ENCODE measurements around the gene UBE2J2. TPM values are rescaled to one million over a fixed set of nuclear protein-coding genes. Genes with fewer than 3 reads are reported as not detected.

The UBE2J2 gene
- total and polyA plus RNA-seq, 2 experiments from 2014 or later: 47.1 to 70.2 TPM

DNA sequence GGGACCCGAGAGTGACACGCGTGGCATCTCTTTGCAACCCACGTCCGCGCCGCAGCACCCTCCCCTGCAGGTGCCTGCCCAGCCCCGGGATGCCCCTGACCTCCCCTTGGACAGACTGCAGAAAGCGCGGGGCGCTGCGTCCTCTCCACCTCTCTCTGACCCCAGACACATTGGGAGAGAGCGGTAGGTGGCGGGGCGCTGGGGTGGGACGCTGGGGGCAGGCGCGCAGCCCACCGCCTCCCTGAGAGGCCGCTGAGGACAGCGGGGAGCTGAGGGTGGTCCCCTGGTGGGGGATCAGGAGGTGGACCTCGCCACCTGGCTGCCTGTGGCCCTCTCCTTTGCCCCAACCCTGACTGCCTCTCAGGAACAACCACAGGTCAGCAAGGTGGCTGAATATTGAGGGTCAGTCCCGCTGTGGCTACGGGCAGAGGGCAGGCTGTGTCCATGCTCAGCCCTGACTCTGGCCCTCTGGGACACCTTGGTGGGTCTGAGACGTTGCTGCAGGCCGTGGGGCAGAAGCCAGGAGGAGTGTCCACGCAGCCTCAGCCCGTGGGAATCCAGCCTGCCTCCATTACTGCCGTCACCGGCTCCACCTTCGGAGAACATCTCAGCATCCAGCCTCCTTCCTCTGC is 761 bp upstream of the UBE2J2 start (continued):
- TF ChIP-seq, protein P1, sequence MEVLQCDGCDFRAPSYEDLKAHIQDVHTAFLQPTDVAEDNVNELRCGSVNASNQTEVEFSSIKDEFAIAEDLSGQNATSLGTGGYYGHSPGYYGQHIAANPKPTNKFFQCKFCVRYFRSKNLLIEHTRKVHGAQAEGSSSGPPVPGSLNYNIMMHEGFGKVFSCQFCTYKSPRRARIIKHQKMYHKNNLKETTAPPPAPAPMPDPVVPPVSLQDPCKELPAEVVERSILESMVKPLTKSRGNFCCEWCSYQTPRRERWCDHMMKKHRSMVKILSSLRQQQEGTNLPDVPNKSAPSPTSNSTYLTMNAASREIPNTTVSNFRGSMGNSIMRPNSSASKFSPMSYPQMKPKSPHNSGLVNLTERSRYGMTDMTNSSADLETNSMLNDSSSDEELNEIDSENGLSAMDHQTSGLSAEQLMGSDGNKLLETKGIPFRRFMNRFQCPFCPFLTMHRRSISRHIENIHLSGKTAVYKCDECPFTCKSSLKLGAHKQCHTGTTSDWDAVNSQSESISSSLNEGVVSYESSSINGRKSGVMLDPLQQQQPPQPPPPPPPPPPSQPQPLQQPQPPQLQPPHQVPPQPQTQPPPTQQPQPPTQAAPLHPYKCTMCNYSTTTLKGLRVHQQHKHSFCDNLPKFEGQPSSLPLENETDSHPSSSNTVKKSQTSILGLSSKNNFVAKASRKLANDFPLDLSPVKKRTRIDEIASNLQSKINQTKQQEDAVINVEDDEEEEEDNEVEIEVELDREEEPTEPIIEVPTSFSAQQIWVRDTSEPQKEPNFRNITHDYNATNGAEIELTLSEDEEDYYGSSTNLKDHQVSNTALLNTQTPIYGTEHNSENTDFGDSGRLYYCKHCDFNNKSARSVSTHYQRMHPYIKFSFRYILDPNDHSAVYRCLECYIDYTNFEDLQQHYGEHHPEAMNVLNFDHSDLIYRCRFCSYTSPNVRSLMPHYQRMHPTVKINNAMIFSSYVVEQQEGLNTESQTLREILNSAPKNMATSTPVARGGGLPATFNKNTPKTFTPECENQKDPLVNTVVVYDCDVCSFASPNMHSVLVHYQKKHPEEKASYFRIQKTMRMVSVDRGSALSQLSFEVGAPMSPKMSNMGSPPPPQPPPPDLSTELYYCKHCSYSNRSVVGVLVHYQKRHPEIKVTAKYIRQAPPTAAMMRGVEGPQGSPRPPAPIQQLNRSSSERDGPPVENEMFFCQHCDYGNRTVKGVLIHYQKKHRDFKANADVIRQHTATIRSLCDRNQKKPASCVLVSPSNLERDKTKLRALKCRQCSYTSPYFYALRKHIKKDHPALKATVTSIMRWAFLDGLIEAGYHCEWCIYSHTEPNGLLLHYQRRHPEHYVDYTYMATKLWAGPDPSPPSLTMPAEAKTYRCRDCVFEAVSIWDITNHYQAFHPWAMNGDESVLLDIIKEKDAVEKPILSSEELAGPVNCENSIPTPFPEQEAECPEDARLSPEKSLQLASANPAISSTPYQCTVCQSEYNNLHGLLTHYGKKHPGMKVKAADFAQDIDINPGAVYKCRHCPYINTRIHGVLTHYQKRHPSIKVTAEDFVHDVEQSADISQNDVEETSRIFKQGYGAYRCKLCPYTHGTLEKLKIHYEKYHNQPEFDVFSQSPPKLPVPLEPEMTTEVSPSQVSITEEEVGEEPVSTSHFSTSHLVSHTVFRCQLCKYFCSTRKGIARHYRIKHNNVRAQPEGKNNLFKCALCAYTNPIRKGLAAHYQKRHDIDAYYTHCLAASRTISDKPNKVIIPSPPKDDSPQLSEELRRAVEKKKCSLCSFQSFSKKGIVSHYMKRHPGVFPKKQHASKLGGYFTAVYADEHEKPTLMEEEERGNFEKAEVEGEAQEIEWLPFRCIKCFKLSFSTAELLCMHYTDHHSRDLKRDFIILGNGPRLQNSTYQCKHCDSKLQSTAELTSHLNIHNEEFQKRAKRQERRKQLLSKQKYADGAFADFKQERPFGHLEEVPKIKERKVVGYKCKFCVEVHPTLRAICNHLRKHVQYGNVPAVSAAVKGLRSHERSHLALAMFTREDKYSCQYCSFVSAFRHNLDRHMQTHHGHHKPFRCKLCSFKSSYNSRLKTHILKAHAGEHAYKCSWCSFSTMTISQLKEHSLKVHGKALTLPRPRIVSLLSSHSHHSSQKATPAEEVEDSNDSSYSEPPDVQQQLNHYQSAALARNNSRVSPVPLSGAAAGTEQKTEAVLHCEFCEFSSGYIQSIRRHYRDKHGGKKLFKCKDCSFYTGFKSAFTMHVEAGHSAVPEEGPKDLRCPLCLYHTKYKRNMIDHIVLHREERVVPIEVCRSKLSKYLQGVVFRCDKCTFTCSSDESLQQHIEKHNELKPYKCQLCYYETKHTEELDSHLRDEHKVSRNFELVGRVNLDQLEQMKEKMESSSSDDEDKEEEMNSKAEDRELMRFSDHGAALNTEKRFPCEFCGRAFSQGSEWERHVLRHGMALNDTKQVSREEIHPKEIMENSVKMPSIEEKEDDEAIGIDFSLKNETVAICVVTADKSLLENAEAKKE (CRISPR knock-in tag; IDR thresholded peaks at IDR 0.05): no peak
- TF ChIP-seq ZNF331 (CRISPR knock-in tag; IDR thresholded peaks at IDR 0.05; ENCODE audit: low read depth): no peak

DNA sequence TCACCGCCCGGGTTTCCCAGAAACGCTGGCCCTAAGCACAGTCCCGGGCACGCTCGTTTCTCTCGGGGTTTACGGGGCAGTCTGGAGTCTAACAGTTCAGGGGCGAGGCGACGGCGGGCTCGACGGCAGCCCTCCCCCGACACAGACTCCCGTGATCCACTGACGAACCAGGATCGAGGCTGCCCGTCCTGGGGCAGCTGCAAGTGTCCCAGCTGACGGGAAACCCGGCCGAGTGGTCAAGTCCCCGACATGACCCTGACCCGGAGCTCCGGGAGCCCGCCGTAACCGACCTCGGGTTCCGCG is 494 bp downstream of the UBE2J2 start:
- peak overlapping the region; percentile 88 for H3K4me3 Mint-ChIP-seq
- no peak for ATAC-seq
- H3F3A ChIP-seq (replicated peaks; ENCODE audit: low read depth): 0 out of 2 replicates have a peak, but pooled peaks cover 3% of the 10 kb centered on the region
- TF ChIP-seq ZNF114 (CRISPR knock-in tag; IDR thresholded peaks at IDR 0.05) (no peak), EZH2 (IDR thresholded peaks at IDR 0.05; ENCODE audit: low read depth, unreplicated experiment) (no peak), CREB1 (CRISPR knock-in tag; IDR thresholded peaks at IDR 0.05; ENCODE audit: low read depth) (no peak), STAT1 (IDR thresholded peaks at IDR 0.05; ENCODE audit: unreplicated experiment) (no peak), EZH2phosphoT487 (IDR thresholded peaks at IDR 0.05; ENCODE audit: unreplicated experiment) (no peak), ZNF331 (CRISPR knock-in tag; IDR thresholded peaks at IDR 0.05; ENCODE audit: low read depth) (no peak), POLR2AphosphoS5 (IDR thresholded peaks at IDR 0.05; ENCODE audit: low read depth) (no peak)
- TF ChIP-seq, protein P2, sequence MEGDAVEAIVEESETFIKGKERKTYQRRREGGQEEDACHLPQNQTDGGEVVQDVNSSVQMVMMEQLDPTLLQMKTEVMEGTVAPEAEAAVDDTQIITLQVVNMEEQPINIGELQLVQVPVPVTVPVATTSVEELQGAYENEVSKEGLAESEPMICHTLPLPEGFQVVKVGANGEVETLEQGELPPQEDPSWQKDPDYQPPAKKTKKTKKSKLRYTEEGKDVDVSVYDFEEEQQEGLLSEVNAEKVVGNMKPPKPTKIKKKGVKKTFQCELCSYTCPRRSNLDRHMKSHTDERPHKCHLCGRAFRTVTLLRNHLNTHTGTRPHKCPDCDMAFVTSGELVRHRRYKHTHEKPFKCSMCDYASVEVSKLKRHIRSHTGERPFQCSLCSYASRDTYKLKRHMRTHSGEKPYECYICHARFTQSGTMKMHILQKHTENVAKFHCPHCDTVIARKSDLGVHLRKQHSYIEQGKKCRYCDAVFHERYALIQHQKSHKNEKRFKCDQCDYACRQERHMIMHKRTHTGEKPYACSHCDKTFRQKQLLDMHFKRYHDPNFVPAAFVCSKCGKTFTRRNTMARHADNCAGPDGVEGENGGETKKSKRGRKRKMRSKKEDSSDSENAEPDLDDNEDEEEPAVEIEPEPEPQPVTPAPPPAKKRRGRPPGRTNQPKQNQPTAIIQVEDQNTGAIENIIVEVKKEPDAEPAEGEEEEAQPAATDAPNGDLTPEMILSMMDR (conservative IDR thresholded peaks at IDR 0.05; ENCODE audit: low read depth in 2 of 2): no peak
- TF ChIP-seq, protein P3, sequence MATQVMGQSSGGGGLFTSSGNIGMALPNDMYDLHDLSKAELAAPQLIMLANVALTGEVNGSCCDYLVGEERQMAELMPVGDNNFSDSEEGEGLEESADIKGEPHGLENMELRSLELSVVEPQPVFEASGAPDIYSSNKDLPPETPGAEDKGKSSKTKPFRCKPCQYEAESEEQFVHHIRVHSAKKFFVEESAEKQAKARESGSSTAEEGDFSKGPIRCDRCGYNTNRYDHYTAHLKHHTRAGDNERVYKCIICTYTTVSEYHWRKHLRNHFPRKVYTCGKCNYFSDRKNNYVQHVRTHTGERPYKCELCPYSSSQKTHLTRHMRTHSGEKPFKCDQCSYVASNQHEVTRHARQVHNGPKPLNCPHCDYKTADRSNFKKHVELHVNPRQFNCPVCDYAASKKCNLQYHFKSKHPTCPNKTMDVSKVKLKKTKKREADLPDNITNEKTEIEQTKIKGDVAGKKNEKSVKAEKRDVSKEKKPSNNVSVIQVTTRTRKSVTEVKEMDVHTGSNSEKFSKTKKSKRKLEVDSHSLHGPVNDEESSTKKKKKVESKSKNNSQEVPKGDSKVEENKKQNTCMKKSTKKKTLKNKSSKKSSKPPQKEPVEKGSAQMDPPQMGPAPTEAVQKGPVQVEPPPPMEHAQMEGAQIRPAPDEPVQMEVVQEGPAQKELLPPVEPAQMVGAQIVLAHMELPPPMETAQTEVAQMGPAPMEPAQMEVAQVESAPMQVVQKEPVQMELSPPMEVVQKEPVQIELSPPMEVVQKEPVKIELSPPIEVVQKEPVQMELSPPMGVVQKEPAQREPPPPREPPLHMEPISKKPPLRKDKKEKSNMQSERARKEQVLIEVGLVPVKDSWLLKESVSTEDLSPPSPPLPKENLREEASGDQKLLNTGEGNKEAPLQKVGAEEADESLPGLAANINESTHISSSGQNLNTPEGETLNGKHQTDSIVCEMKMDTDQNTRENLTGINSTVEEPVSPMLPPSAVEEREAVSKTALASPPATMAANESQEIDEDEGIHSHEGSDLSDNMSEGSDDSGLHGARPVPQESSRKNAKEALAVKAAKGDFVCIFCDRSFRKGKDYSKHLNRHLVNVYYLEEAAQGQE (IDR thresholded peaks at IDR 0.05; ENCODE audit: unreplicated experiment): no peak
- TF ChIP-seq, protein P4, sequence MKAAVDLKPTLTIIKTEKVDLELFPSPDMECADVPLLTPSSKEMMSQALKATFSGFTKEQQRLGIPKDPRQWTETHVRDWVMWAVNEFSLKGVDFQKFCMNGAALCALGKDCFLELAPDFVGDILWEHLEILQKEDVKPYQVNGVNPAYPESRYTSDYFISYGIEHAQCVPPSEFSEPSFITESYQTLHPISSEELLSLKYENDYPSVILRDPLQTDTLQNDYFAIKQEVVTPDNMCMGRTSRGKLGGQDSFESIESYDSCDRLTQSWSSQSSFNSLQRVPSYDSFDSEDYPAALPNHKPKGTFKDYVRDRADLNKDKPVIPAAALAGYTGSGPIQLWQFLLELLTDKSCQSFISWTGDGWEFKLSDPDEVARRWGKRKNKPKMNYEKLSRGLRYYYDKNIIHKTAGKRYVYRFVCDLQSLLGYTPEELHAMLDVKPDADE (IDR thresholded peaks at IDR 0.05): no peak

More for the DNA sequence above, 494 bp downstream of the UBE2J2 start:
- Mint-ChIP-seq H3K4me1 (peaks cover 25% of the 10 kb centered on the region), H3K36me3 (ENCODE audit: low read depth) (peaks cover 12% of the 10 kb centered on the region; the same call in 2 of the 3 replicates), H3K27ac (peak overlapping the region; percentile 82), H3K27me3 (ENCODE audit: insufficient read depth, low read depth, poor library complexity) (peaks cover 11% of the 10 kb centered on the region), H3K9me3 (peaks cover 3% of the 10 kb centered on the region; the same call in 1 of the 3 replicates)
- peak overlapping the region; percentile 90 for H3K4me3 ChIP-seq
- H3K27me3 ChIP-seq (ENCODE audit: insufficient read depth): no peaks in the 10 kb centered on the region
- no peak for DNase-seq (ENCODE audit: low spot score)
- no peaks in the 10 kb centered on the region; the same call in 1 of the 2 replicates for H3K4me1 ChIP-seq (ENCODE audit: insufficient read depth)
- H3K9me2 ChIP-seq (ENCODE audit: insufficient read depth): no peaks in the 10 kb centered on the region
- peaks cover 40% of the 10 kb centered on the region for H3K79me2 ChIP-seq (replicated peaks; ENCODE audit: insufficient read depth)
- no peaks in the 10 kb centered on the region for H3K36me3 ChIP-seq (ENCODE audit: insufficient read depth)
- peaks cover 18% of the 10 kb centered on the region for H4K20me1 ChIP-seq (replicated peaks; ENCODE audit: insufficient read depth)
- no peak overlapping the region for H2AFZ ChIP-seq
- H3K4me2 ChIP-seq: peak overlapping the region; percentile 92
- H3K27ac ChIP-seq (ENCODE audit: low read depth): no peak overlapping the region

Measured in GM23338 (cell line).